Measurements from ENCODE around the gene FAM171A2.

The FAM171A2 gene

GRCh38 chr17:44323359-44324091 is 40.1 kb downstream of the FAM171A2 start:
- DNase-seq (ENCODE audit: low read depth, low spot score), result no peak

- no peak for DNase-seq (ENCODE audit: low read depth, low spot score)
These were observed 41.3 kb downstream of the FAM171A2 start for GRCh38 chr17:44322236-44322895.

- DNase-seq (ENCODE audit: low read depth, low spot score), result no peak
These were observed 42.2 kb downstream of the FAM171A2 start for GRCh38 chr17:44321246-44322120.

GRCh38 chr17:44320066-44320465 is 43.6 kb downstream of the FAM171A2 start:
- DNase-seq (ENCODE audit: low read depth, low spot score), result no peak

GRCh38 chr17:44318077-44318892 is 45.4 kb downstream of the FAM171A2 start:
- no peak for DNase-seq (ENCODE audit: low read depth, low spot score)

- no peak for DNase-seq (ENCODE audit: low read depth, low spot score)
These were observed 46.1 kb downstream of the FAM171A2 start for GRCh38 chr17:44317545-44317944.

- DNase-seq (ENCODE audit: low read depth, low spot score), result peak; percentile 88
These were observed 47.6 kb downstream of the FAM171A2 start for GRCh38 chr17:44315760-44316731.

GRCh38 chr17:44314869-44315661 is 48.6 kb downstream of the FAM171A2 start:
- no peak for DNase-seq (ENCODE audit: low read depth, low spot score)

GRCh38 chr17:44314524-44314868 is 49.2 kb downstream of the FAM171A2 start:
- DNase-seq (ENCODE audit: low read depth, low spot score), result no peak

GRCh38 chr17:44314031-44314430 is 49.6 kb downstream of the FAM171A2 start:
- DNase-seq (ENCODE audit: low read depth, low spot score), result no peak

- DNase-seq (ENCODE audit: low read depth, low spot score), result no peak
These were observed 51.1 kb downstream of the FAM171A2 start for GRCh38 chr17:44312396-44313104.

GRCh38 chr17:44311562-44312181 is 52.0 kb downstream of the FAM171A2 start:
- no peak for DNase-seq (ENCODE audit: low read depth, low spot score)

GRCh38 chr17:44310609-44311376 is 52.9 kb downstream of the FAM171A2 start:
- no peak for DNase-seq (ENCODE audit: low read depth, low spot score)

- DNase-seq (ENCODE audit: low read depth, low spot score), result no peak
These were observed 53.5 kb downstream of the FAM171A2 start for GRCh38 chr17:44310188-44310587.

GRCh38 chr17:44309472-44309871 is 54.2 kb downstream of the FAM171A2 start:
- no peak for DNase-seq (ENCODE audit: low read depth, low spot score)

GRCh38 chr17:44308865-44309264 is 54.8 kb downstream of the FAM171A2 start:
- DNase-seq (ENCODE audit: low read depth, low spot score), result no peak

- DNase-seq (ENCODE audit: low read depth, low spot score), result peak; percentile 69
These were observed 55.3 kb downstream of the FAM171A2 start, which contains the start of gene RUNDC3A for GRCh38 chr17:44308320-44308818. Gene RUNDC3A (plus strand): TSS chr17:44308601. CDS start chr17:44308833, 232 bp downstream.

Measured in iPS DF 19.7 (cell line).